HepG2 (cell line): ENCODE data around the gene NUP153. TPM values are rescaled to one million over a fixed set of nuclear protein-coding genes. Genes with fewer than 3 reads are reported as not detected.

Experiments used
- CBFB ChIP-seq: sonication (generic); formaldehyde crosslinking; IDR thresholded peaks from 2 replicates; pipeline ENCODE4 v1.4.0; 2020; ENCODE audit warnings: missing genetic modification reagents
- CREM ChIP-seq, 2 experiments: sonication (generic) in 1 of 2; formaldehyde crosslinking in 1 of 2; IDR thresholded peaks; 2 replicates each; pipeline versions ENCODE4 v1.4.0 to v1.6.1; 2016 to 2020; ENCODE audit warnings: antibody characterized with exemption in 1 of 2, mild to moderate bottlenecking in 1 of 2, missing genetic modification reagents in 1 of 2
- FOXJ3 ChIP-seq: sonication (generic); formaldehyde crosslinking; IDR thresholded peaks from 2 replicates; pipeline ENCODE4 v1.4.0; 2020; ENCODE audit warnings: missing genetic modification reagents, mild to moderate bottlenecking, borderline replicate concordance
- GATAD1 ChIP-seq: IDR thresholded peaks from 2 replicates; pipeline ENCODE4 v1.6.1; 2016; ENCODE audit warnings: missing genetic modification reagents, missing compliant biosample characterization
- HCFC1 ChIP-seq: fragments of 150-350 bp; IDR thresholded peaks from 2 replicates; pipeline ENCODE4 v1.6.1; 2014; ENCODE audit warnings: low read depth, low read length
- HMGXB4 ChIP-seq, 2 experiments: sonication (generic) in 1 of 2; formaldehyde crosslinking in 1 of 2; IDR thresholded peaks; 2 replicates each; pipeline versions ENCODE4 v1.4.0 to v1.6.1; 2018 to 2020; ENCODE audit warnings: missing genetic modification reagents in 2 of 2, borderline replicate concordance in 1 of 2, low read depth in 1 of 2, mild to moderate bottlenecking in 1 of 2, missing biosample characterization in 1 of 2
- NFE2L2 ChIP-seq: fragments of 150-350 bp; IDR thresholded peaks from 2 replicates; pipeline ENCODE4 v1.6.1; 2014; ENCODE audit warnings: low read length
- RXRB ChIP-seq: IDR thresholded peaks from 2 replicates; pipeline ENCODE4 v1.6.1; 2016; ENCODE audit warnings: borderline replicate concordance, missing genetic modification reagents, missing compliant biosample characterization
- SIX4 ChIP-seq: sonication (generic); formaldehyde crosslinking; IDR thresholded peaks from 2 replicates; pipeline ENCODE4 v1.4.0; 2020; ENCODE audit warnings: missing genetic modification reagents
- SRSF1 ChIP-seq: fragments of 200-400 bp; formaldehyde crosslinking; optimal IDR thresholded peaks from 2 replicates; pipeline ENCODE3; 2017; ENCODE audit warnings: mild to moderate bottlenecking, low read depth, low read length, moderate library complexity
- TAF1 ChIP-seq: sonication (generic); formaldehyde crosslinking; IDR thresholded peaks from 2 replicates; pipeline ENCODE4 v1.4.0; 2020; ENCODE audit warnings: missing genetic modification reagents
- TSC22D2 ChIP-seq: sonication (generic); formaldehyde crosslinking; IDR thresholded peaks from 2 replicates; pipeline ENCODE4 v1.5.1; 2020; ENCODE audit warnings: missing genetic modification reagents, mild to moderate bottlenecking, borderline replicate concordance
- ZKSCAN5 ChIP-seq: sonication (generic); formaldehyde crosslinking; IDR thresholded peaks from 2 replicates; pipeline ENCODE4 v1.5.1; 2020; ENCODE audit warnings: mild to moderate bottlenecking, missing genetic modification reagents
- ZMAT5 ChIP-seq: sonication (generic); formaldehyde crosslinking; IDR thresholded peaks from 2 replicates; pipeline ENCODE4 v1.5.0; 2020; ENCODE audit warnings: mild to moderate bottlenecking, low read depth, missing genetic modification reagents, borderline replicate concordance
- ZNF326 ChIP-seq: sonication (generic); formaldehyde crosslinking; IDR thresholded peaks from 2 replicates; pipeline ENCODE4 v1.4.0; 2020; ENCODE audit warnings: missing genetic modification reagents, borderline replicate concordance
- ZNF468 ChIP-seq: sonication (generic); formaldehyde crosslinking; IDR thresholded peaks from 2 replicates; pipeline ENCODE4 v1.8.0; 2022; ENCODE audit warnings: mild to moderate bottlenecking, moderate library complexity, missing genetic modification reagents
- ZNF589 ChIP-seq: sonication (generic); formaldehyde crosslinking; conservative IDR thresholded peaks from 2 replicates; pipeline ENCODE4 v1.8.0; 2022; ENCODE audit warnings: mild to moderate bottlenecking, moderate library complexity, missing genetic modification reagents
- ZNF747 ChIP-seq: sonication (generic); formaldehyde crosslinking; IDR thresholded peaks from 2 replicates; pipeline ENCODE4 v1.8.1; 2023; ENCODE audit warnings: missing genetic modification reagents, mild to moderate bottlenecking, borderline replicate concordance
- ZNF766 ChIP-seq: sonication (generic); formaldehyde crosslinking; IDR thresholded peaks from 2 replicates; pipeline ENCODE4 v1.5.0; 2020; ENCODE audit warnings: missing genetic modification reagents, borderline replicate concordance
- polyA plus RNA-seq, 8 experiments: library from polyadenylated mRNA; depleted of rRNA in 3 of 8; stranded (reverse) in 7 of 8; unstranded in 1 of 8; fragments of >200 nt; fragmentation: Illumina TruSeq in 4 of 8; extraction: Trizol in 4 of 8; gene quantifications; 2 replicates each; pipeline versions ENCODE4 v1.2.1 to v1.2.3, GENCODE V29; 2011 to 2016; ENCODE audit warnings: low read depth in 4 of 8, missing spikeins in 1 of 8, mixed read lengths in 1 of 8; ENCODE audit not compliant: insufficient read depth in 1 of 8
- total RNA-seq, 5 experiments: library from RNA; depleted of rRNA; stranded (reverse); fragments of >200 nt; fragmentation: Illumina TruSeq; extraction: Trizol; gene quantifications; 2 replicates each; pipeline ENCODE4 v1.2.3, GENCODE V29; 2016; ENCODE audit warnings: low read depth in 1 of 5
- TF ChIP-seq, protein P1 (sequence below): sonication (generic); formaldehyde crosslinking; IDR thresholded peaks from 2 replicates; pipeline ENCODE4 v1.4.0; 2020; ENCODE audit warnings: missing genetic modification reagents
- TF ChIP-seq, protein P2 (sequence below): sonication (generic); formaldehyde crosslinking; IDR thresholded peaks from 2 replicates; pipeline ENCODE4 v1.4.0; 2020; ENCODE audit warnings: missing genetic modification reagents
- TF ChIP-seq, protein P3 (sequence below): IDR thresholded peaks from 2 replicates; pipeline ENCODE4 v1.6.1; 2016; ENCODE audit warnings: low read depth, borderline replicate concordance

Gene NUP153
- total and polyA plus RNA-seq, 2 of the 13 experiments (the other 11 are each of a cell fraction or from before 2014, with no cell fraction given) = 29.8 to 55.2 TPM

DNA sequence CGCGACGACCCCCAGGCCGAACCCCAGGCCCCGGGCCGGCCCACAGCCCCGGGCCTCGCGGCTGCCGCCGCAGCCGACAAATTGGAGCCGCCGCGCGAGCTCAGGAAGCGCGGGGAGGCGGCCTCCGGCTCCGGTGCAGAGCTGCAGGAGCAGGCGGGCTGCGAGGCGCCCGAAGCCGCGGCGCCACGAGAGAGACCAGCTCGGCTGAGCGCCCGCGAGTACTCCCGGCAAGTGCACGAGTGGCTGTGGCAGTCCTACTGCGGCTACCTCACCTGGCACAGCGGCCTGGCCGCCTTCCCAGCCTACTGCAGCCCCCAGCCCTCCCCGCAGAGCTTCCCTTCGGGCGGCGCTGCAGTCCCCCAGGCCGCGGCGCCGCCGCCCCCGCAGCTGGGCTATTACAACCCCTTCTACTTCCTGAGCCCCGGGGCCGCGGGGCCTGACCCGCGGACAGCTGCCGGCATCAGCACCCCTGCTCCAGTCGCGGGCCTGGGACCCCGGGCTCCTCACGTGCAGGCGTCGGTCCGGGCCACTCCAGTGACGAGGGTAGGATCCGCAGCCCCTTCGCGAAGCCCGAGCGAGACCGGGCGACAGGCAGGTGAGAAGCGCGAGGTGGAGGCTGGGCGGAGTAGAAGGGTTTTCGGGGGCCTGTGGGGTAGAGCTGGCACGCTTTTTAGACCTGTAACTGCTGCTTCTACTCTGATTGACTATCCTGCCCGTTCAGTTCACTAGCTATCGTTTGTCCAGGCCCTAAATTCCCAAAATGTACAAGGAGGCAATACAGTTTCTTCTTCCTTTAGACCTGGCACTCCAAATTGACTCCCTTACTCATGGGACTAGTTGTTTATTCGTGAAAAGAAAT is 106.0 kb downstream of the NUP153 start (continued):
- TF ChIP-seq, protein P1, sequence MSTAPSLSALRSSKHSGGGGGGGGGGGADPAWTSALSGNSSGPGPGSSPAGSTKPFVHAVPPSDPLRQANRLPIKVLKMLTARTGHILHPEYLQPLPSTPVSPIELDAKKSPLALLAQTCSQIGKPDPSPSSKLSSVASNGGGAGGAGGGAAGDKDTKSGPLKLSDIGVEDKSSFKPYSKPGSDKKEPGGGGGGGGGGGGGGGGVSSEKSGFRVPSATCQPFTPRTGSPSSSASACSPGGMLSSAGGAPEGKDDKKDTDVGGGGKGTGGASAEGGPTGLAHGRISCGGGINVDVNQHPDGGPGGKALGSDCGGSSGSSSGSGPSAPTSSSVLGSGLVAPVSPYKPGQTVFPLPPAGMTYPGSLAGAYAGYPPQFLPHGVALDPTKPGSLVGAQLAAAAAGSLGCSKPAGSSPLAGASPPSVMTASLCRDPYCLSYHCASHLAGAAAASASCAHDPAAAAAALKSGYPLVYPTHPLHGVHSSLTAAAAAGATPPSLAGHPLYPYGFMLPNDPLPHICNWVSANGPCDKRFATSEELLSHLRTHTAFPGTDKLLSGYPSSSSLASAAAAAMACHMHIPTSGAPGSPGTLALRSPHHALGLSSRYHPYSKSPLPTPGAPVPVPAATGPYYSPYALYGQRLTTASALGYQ (CRISPR knock-in tag) = no peak; the same call in 1 of the 2 replicates
- TF ChIP-seq NFE2L2 = no peak
- peak; percentile 80; the same call in 1 of the 2 replicates for TF ChIP-seq ZNF589 (CRISPR knock-in tag)
- TF ChIP-seq, protein P2, sequence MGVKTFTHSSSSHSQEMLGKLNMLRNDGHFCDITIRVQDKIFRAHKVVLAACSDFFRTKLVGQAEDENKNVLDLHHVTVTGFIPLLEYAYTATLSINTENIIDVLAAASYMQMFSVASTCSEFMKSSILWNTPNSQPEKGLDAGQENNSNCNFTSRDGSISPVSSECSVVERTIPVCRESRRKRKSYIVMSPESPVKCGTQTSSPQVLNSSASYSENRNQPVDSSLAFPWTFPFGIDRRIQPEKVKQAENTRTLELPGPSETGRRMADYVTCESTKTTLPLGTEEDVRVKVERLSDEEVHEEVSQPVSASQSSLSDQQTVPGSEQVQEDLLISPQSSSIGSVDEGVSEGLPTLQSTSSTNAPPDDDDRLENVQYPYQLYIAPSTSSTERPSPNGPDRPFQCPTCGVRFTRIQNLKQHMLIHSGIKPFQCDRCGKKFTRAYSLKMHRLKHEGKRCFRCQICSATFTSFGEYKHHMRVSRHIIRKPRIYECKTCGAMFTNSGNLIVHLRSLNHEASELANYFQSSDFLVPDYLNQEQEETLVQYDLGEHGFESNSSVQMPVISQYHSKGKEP (CRISPR knock-in tag) = no peak; the same call in 1 of the 2 replicates
- TF ChIP-seq, protein P3, sequence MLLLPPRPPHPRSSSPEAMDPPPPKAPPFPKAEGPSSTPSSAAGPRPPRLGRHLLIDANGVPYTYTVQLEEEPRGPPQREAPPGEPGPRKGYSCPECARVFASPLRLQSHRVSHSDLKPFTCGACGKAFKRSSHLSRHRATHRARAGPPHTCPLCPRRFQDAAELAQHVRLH = peak; percentile 76; the same call in 1 of the 2 replicates
- peak; percentile 77; the same call in 1 of the 2 replicates for TF ChIP-seq ZNF468 (CRISPR knock-in tag)
- no peak for TF ChIP-seq CREM (IDR thresholded peaks at IDR 0.05)
- no peak for TF ChIP-seq CREM (CRISPR knock-in tag; IDR thresholded peaks at IDR 0.05)
- TF ChIP-seq HMGXB4 (CRISPR knock-in tag; IDR thresholded peaks at IDR 0.05; ENCODE audit: borderline replicate concordance in 1 of 2, low read depth in 1 of 2) = peak; percentile 15 to 68; a peak in 2 of 4 replicates
- no peak for TF ChIP-seq SIX4 (CRISPR knock-in tag)
- no peak for TF ChIP-seq ZNF326 (CRISPR knock-in tag)
- TF ChIP-seq FOXJ3 (CRISPR knock-in tag) = peak; percentile 31; the same call in 1 of the 2 replicates
- no peak for TF ChIP-seq TSC22D2 (CRISPR knock-in tag)
- no peak for TF ChIP-seq GATAD1 (CRISPR knock-in tag)
- TF ChIP-seq ZNF747 = no peak
- TF ChIP-seq TAF1 (CRISPR knock-in tag) = no peak; the same call in 1 of the 2 replicates
- TF ChIP-seq HCFC1 = no peak
- TF ChIP-seq ZNF766 = peak; percentile 77; the same call in 1 of the 2 replicates
- no peak for TF ChIP-seq ZKSCAN5 (CRISPR knock-in tag)
- TF ChIP-seq CBFB = no peak
- no peak; the same call in 1 of the 2 replicates for TF ChIP-seq RXRB (CRISPR knock-in tag)
- no peak for TF ChIP-seq ZMAT5 (CRISPR knock-in tag)
- no peak for TF ChIP-seq SRSF1
